Measurements from ENCODE around the gene DLEU7. TPM values are rescaled to one million over a fixed set of nuclear protein-coding genes. Genes with fewer than 3 reads are reported as not detected.

DLEU7 gene
- total RNA-seq, 1 experiment from 2014 or later: not detected

GRCh38 chr13:50793026-50793425 lies 50.5 kb downstream of the DLEU7 start:
- DNase-seq (ENCODE audit: low read depth): no peak

DNA sequence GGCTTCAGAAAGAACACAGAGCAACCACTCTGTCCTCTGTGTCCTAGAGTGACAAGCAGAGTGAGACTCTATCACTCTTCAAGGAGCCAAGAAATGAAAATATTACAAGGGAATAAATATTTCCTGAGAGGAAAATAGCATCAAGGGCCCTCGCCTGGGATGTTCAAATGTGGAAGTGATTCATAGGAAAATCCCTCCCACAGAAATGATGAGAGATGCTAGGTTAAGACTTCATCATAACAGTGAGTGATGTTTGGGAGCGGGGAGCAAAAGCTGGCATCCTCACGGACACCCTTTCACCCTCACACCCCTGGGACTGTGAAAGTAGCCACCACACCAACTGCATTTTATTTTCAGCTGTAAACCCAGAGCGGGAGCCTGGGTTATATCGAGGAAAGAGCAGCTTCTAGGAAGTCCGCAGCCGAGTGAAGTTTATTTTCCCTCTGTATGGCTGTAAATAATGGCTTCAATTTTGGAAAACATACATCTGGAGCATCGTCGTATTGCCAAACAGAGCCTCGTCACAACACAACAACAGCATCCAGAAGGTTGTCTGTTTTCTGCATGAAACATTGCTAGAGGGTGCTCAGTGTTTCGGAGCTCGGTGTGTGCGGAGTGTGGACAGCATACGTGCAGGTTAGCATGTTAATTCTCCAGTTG lies 54.8 kb downstream of the DLEU7 start:
- peak; percentile 16 for DNase-seq (ENCODE audit: low read depth)

- no peak for DNase-seq (ENCODE audit: low read depth)
Measured at GRCh38 chr13:50787316-50788195, 55.9 kb downstream of the DLEU7 start.

- DNase-seq (ENCODE audit: low read depth): no peak
Measured at GRCh38 chr13:50783717-50784290, 59.7 kb downstream of the DLEU7 start.

GRCh38 chr13:50783066-50783465 lies 60.4 kb downstream of the DLEU7 start:
- DNase-seq (ENCODE audit: low read depth): no peak

DNA sequence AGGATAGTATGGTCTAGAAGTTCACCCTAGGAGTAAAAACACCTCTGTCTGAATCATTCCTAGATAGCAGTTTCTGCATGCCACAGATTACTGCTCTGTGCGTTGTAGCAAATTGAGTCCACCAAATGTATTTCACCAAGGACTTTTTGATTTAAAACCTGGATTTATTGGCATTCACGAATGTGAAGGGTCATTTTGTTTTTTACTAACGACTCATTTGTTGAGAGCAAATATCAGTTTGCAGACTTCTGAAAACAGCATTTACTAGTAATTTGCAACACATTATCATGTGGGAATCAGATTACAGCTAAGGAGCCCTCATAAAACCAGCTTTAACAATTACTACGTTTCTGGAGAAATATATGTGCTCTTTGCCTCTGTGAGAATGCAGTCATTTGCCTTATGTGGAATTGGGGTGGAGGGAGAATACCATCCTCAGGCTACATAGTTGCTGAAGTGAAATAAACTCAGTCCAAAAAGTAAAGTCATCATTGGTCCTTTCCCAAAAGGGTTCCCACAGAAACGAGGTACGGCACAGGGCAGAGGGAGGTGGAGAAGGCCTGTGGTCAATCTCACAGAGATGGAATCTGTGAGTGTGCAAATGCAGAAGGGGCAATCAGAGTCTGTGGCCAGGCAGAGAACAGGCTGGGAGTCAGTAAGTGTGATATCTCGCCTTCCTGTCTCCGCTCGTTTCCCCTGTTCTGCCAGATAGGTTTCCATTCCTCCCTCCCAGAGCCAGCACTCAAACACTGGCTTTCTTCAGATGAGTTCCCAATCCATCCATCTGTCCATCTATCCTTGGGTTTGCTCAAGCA lies 63.1 kb downstream of the DLEU7 start:
- DNase-seq (ENCODE audit: low read depth): no peak

- no peak for DNase-seq (ENCODE audit: low read depth)
Measured at GRCh38 chr13:50779443-50780200, 63.9 kb downstream of the DLEU7 start.

Other genes starting within 250 kb of the DLEU7 start
- 66.3 and 73.8 TPM in 2 replicates for gene RNASEH2B, start 66.1 kb upstream of the DLEU7 start, total RNA-seq (2014; rRNA removed; shearing (Covaris generic))